Measurements from ENCODE around the gene DHH.

Gene DHH

GRCh38 chr12:49055092-49055491 is 39.5 kb downstream of the DHH start:
- DNase-seq (ENCODE audit: low read depth) = no peak
- H3K4me3 ChIP-seq (ENCODE audit: low read depth, low read length) = no peak overlapping the region
- TF ChIP-seq CTCF (IDR thresholded peaks at IDR 0.05; ENCODE audit: low read depth, low read length, missing control alignments) = no peak

- H3K4me3 ChIP-seq (ENCODE audit: low read depth, low read length) = no peak overlapping the region
- no peak for TF ChIP-seq CTCF (IDR thresholded peaks at IDR 0.05; ENCODE audit: low read depth, low read length, missing control alignments)
- no peak for DNase-seq (ENCODE audit: low read depth)
Measured at GRCh38 chr12:49054524-49054923, 40.1 kb downstream of the DHH start.

GRCh38 chr12:49054096-49054495 is 40.5 kb downstream of the DHH start:
- no peak for DNase-seq (ENCODE audit: low read depth)
- TF ChIP-seq CTCF (IDR thresholded peaks at IDR 0.05; ENCODE audit: low read depth, low read length, missing control alignments) = no peak
- no peak overlapping the region for H3K4me3 ChIP-seq (ENCODE audit: low read depth, low read length)

- no peak for DNase-seq (ENCODE audit: low read depth)
- TF ChIP-seq CTCF (IDR thresholded peaks at IDR 0.05; ENCODE audit: low read depth, low read length, missing control alignments) = no peak
- no peak overlapping the region for H3K4me3 ChIP-seq (ENCODE audit: low read depth, low read length)
Measured at GRCh38 chr12:49052451-49053208, 42.0 kb downstream of the DHH start.

- no peak for TF ChIP-seq CTCF (IDR thresholded peaks at IDR 0.05; ENCODE audit: low read depth, low read length, missing control alignments)
- no peak overlapping the region for H3K4me3 ChIP-seq (ENCODE audit: low read depth, low read length)
- DNase-seq (ENCODE audit: low read depth) = no peak
Measured at GRCh38 chr12:49051777-49052438, 42.7 kb downstream of the DHH start.

- no peak for DNase-seq (ENCODE audit: low read depth)
- no peak for TF ChIP-seq CTCF (IDR thresholded peaks at IDR 0.05; ENCODE audit: low read depth, low read length, missing control alignments)
- no peak overlapping the region for H3K4me3 ChIP-seq (ENCODE audit: low read depth, low read length)
Measured at GRCh38 chr12:49051373-49051764, 43.2 kb downstream of the DHH start.

All from GM12864 (cell line).